Astrocyte of the hippocampus (primary cell): ENCODE data around the gene FBRS.

ENCODE experiments used
- DNase-seq: peaks from one replicate; pipeline ENCODE4 v3.0.0; 2011; ENCODE audit warnings: low read depth, low spot score

The FBRS gene

DNA sequence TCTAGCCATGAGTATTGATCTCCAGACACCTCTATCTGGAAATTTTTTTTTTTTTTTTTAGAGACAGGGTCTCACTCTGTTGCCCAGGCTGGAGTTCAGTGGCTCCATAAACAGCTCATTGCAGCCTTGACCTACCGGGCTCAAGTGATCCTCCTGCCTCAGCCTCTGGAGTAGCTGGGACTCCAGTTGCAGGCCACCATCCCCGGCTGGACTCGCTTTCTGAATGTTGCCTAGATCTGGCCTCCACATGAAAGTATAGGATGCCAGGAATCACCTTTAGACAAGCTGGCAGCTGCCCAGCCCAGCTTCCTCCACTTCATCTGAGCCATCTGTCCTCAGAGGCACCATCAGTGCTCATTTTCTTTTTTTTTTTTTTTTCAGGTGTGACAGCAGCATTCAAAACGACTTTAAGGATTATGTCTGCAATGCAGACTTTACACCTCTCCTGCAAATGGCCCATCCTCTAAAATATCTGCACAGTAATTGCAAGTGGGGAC lies 13.8 kb upstream of the FBRS start:
- DNase-seq, result no peak

- DNase-seq, result no peak
Observed at GRCh38 chr16:30645727-30646126, 12.5 kb upstream of the FBRS start.

DNA sequence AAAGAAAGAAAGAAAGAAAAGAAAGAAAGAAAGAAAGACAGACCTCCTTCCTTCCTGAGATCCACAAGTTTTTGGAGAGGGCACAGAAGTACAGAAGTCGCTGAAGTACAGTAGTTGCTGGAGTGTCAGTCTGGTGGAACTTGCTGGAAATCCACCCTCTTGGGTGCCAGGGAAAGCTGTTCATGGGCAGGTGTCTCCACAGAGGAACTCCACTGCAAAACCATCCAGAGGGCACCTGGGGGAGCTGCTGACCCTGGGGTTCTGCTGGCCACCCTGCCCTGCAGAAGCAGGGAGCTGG lies 11.0 kb upstream of the FBRS start:
- DNase-seq, result no peak

DNA sequence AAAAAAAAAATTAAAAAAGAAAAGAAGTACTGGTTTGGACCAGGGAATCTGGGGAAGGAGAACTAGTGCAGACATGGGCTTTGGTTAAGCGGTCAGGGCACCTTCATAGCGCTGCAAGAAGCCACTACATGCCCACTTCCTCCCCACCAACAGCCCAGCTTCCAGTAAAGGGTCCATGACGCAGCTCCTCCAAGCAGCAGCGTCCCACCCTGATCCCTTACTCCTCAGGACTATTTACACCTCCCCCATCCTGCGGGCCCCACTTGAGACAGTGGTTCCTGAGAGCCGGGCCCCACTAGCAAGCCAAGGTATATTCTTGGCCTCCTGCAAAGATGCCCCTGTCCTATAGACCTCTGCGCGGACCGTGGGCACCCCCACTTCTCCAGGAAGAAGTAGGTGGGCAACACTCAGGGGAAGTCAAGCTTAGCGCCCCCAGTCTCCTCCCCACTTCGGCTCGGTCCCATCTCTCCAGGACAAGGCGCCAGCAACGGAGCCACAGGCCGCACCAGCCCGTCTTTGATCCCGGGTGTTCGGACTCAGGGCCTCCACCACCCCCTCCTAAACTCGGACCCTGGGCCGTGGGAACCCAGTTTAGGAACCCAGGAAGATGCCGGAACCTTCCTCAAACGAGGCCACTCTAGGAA lies 8.4 kb upstream of the FBRS start:
- no peak for DNase-seq

DNA sequence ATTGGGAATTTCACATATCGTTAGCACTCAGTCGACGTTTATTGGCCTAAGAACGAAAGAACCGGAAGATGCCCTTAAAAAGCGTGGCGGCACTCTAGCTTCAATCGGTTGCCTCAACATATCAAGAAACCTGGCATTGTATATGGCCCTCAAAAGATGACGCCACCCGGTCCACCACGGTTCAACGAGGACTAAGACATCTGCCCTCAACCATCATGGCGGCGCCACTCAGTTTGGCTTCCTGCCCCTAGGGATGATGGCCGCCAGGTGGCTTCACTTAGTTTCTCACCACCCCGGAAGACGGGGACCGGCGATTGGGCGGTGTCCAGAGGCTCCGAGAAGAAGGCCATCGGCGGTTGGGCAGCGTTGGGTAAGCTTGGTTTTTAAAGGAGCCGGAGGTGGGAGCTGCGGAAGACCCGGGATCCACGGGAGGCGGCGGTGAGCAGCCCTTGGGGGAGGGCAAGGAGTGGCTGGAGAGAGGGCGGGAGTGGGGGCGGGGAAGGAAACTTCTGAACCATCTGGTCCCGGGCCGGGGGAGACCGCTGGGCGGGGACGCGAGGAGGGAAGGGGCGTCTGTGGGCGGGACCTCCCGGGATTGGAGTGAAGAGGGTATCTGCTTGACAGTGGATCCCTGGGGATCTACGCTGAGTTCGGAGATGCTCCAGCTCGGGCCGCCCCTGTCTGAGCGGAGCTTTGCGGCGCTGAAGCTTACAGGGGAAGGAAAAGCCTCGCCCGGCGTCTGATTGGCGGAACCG lies 7.7 kb upstream of the FBRS start, which contains the start of gene PRR14:
Gene PRR14 (plus strand): TSS at position 592 of the 755 bp plus-strand sequence. CDS start 686 bp downstream, outside the sequence.
- DNase-seq, result peak; percentile 100

DNA sequence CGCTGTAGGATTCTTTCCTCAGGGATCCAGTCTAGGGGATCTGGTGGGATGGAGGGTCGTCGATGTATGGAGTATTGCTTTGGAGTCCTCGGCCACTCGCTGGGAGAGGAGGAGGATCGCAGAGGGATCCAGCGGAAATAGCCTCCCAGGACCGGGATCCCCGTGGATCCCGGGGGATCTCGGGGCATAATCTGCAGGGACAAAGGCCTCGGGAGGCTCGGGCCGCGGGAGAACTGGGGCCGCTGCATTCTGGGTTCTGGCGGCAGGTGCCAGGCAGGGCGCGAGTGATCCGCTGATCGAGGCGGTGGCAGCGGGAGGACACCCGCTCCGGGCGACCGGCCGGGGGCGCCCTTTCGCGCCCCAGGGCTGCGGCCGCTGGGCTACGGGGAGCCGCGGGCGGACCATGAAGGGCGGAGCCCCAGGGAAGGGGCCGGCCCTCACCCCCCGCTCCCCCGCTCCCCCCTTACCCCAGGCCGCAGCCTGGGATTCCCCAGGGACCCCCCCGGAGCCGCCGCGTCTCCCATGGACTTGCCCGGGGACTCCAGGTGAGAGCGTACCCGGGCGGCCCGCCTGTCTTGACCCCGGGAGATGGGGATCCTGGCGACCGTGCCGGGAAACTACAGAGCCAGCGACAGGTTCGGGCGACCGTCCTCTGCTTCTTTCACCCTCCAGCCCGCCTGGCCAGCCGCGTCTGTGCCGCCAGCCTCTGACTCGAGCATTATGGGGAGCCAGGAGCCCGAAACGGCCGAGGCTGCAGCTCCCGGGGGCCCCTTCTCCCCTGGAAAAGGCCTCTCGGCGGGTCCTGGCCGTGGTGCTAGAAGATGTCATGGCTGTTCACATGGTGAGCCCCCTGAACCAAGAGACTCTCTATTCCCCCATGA lies 6.9 kb upstream of the FBRS start:
- peak; percentile 89 for DNase-seq

- no peak for DNase-seq
Observed at GRCh38 chr16:30652005-30652296, 6.3 kb upstream of the FBRS start.

- DNase-seq, result no peak
Observed at GRCh38 chr16:30652718-30653117, 5.5 kb upstream of the FBRS start.

DNA sequence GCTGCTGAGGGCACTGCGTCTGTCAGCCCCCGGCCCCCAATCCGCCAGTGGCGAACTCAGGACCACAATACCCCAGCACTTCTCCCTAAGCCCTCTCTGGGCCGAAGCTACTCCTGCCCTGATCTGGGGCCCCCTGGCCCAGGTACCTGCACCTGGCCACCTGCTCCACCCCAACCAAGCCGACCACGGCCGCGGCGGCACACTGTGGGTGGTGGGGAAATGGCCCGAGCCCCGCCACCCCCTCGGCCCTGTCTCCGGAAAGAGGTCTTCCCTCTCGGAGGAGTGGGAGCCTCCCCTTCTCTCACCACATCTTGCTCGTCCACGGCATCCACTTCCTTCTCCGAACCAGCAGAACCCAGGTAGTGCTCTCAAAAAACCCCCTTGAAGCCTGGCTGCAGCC lies 3.4 kb upstream of the FBRS start:
- DNase-seq, result no peak

GRCh38 chr16:30655815-30656347 lies 2.4 kb upstream of the FBRS start:
- DNase-seq, result no peak

DNA sequence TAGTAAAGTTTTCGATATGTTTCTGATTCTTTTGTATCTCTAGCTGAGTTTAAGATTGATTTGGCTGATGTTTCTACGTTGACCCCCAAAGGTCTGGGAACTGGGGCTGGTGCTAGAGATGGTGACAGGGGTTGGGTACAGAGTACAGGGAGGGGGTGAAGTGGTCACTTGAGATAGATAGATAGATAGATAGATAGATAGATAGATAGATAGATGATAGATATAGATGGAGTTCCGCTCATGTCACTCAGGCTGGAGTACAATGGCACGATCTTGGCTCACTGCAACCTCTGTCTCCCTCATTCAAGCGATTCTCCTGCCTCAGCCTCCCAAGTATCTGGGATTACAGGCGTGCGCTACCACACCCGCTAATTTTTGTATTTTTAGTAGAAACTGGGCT lies 1.8 kb upstream of the FBRS start:
- DNase-seq, result no peak

GRCh38 chr16:30656974-30657865 lies 1.0 kb upstream of the FBRS start:
- DNase-seq, result no peak

- DNase-seq, result peak; percentile 99
Observed at GRCh38 chr16:30658731-30659506, 688 bp downstream of the FBRS start.

- DNase-seq, result peak; percentile 34
Observed at GRCh38 chr16:30659507-30660423, 1.5 kb downstream of the FBRS start.

- peak; percentile 59 for DNase-seq
Observed at GRCh38 chr16:30660424-30661261, 2.4 kb downstream of the FBRS start.

DNA sequence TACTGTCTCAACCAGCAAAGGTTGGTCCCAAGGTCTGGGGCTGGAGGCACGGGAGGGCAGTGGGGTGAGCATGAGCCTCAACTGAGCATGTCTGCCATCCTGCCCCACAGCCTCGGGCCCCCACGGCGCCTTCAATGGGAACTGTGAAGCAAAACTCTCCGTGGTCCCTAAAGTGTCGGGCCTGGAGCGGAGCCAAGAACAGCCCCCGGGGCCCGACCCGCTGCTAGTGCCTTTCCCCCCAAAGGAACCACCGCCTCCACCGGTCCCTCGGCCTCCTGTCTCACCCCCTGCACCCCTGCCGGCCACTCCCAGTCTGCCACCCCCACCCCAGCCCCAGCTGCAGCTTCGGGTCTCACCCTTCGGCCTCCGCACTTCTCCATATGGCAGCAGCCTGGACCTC lies 4.2 kb downstream of the FBRS start:
- no peak for DNase-seq

DNA sequence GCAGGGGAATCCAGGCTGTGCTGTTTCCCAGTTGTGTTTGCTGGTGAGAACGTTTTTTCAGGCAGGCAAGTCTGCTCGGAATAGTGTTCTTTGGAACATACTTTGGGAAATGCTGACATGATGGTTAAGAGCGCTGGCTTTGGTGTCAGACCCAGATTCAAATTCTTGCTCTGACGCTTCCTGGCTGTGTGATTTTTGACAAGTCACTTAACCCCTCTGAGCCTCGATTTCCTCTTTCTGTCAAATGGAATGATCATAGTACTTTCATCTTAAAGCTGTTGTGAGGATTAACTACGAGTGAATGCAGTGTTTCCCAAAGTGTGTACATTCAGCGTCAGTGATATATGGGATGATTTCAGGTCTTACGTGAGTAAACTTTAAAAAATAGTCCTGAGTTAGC lies 4.8 kb downstream of the FBRS start:
- DNase-seq, result no peak

GRCh38 chr16:30663820-30664219 lies 5.6 kb downstream of the FBRS start:
- no peak for DNase-seq
